ENCODE results near the gene CGB8. TPM values are rescaled to one million over a fixed set of nuclear protein-coding genes. Genes with fewer than 3 reads are reported as not detected.
A peak's percentile ranks its signal among the peaks of the same experiment; 100 is the strongest.
"Not testable (repeated sequence)": the region's sequence is repeated elsewhere in the genome, so short reads cannot be mapped to it uniquely, and the experiment has no call there.

Gene CGB8
- not detected for total RNA-seq
- total RNA-seq: 0 reads per million in 2 donors

DNA sequence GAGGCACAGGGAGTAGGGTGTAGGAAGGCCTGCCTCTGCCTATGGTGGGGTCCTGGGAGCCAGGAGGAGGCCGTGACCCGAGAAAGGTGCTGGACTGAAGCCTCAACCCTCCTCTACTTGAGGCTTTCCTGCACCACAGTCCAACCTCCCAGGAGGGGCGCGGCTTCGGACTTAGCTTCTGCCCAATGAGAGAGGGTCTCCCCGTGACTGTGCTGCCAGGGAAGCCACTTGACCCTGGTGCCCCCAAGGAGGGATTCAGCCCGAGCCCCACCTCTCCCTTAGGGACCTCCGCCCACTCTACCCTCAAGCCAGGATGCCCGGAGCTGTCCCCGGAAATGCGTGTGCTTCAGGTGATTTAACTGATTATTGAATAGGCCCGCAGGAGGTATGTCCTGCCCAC is at the start of gene CGB8:
CGB8 (minus strand) TSS at position 101 of the 400 bp plus-strand sequence. CDS start 372 bp downstream, outside the sequence.
- not testable (repeated sequence) for H3K36me3 Mint-ChIP-seq (ENCODE audit: low read depth); DNase-seq; H3K27ac Mint-ChIP-seq; H3K4me3 Mint-ChIP-seq; ATAC-seq; H3K4me1 Mint-ChIP-seq; H3K27me3 Mint-ChIP-seq; H3K9me3 ChIP-seq (ENCODE audit: control insufficient read depth, low read length, poor library complexity, severe bottlenecking)

DNA sequence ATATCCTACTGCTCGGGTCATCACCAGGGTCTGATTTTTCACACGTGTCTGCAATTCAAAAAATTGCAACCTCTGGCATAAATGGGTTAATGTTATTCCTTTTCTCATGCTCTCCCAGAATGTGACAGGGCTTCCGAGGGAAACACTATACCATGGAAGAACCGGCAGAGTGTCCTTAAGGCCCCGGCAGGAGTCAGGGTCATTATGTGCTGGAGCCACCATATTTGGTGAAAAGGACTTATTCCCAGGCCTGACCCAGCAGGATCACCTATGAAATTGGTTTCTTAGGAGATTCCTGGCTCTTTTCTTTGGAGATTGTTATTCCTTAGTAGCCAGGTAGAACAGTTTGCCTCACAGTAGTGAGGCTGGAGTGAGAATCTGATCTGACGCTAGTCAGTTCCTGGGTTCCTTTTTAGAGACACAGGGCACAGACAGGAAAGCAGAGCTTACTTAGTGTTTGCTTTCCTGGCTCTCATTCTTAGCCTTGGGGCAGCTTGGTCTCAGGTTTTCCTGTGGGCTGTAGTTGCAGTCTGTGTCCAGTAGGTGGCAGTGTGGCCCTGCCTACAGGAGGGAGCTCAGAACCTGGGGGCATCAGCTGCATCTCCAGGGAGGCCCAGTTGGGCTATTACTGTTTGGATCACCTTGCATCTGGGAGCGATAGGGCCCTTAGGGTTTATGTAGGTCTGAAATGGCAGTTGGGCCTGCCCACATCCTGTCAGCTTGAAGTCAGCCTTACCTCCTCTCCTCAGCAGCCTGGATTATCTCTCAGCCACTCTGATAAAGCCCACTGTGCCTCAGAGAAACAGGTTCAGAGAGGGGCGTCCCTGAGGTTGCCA is 48.8 kb upstream of the CGB8 start:
- H3K27ac Mint-ChIP-seq: no peak overlapping the region
- DNase-seq (peak; percentile 48 to 71 (median 58)), ATAC-seq (peak; percentile 92)
- H3K4me3 Mint-ChIP-seq: no peak overlapping the region
- H3K36me3 Mint-ChIP-seq (ENCODE audit: low read depth): peaks cover 6% of the 10 kb centered on the region
- H3K27me3 Mint-ChIP-seq: no peaks in the 10 kb centered on the region
- H3K4me1 Mint-ChIP-seq: peaks cover 16% of the 10 kb centered on the region
- no peaks in the 10 kb centered on the region for H3K9me3 ChIP-seq (ENCODE audit: control insufficient read depth, low read length, poor library complexity, severe bottlenecking)

DNA sequence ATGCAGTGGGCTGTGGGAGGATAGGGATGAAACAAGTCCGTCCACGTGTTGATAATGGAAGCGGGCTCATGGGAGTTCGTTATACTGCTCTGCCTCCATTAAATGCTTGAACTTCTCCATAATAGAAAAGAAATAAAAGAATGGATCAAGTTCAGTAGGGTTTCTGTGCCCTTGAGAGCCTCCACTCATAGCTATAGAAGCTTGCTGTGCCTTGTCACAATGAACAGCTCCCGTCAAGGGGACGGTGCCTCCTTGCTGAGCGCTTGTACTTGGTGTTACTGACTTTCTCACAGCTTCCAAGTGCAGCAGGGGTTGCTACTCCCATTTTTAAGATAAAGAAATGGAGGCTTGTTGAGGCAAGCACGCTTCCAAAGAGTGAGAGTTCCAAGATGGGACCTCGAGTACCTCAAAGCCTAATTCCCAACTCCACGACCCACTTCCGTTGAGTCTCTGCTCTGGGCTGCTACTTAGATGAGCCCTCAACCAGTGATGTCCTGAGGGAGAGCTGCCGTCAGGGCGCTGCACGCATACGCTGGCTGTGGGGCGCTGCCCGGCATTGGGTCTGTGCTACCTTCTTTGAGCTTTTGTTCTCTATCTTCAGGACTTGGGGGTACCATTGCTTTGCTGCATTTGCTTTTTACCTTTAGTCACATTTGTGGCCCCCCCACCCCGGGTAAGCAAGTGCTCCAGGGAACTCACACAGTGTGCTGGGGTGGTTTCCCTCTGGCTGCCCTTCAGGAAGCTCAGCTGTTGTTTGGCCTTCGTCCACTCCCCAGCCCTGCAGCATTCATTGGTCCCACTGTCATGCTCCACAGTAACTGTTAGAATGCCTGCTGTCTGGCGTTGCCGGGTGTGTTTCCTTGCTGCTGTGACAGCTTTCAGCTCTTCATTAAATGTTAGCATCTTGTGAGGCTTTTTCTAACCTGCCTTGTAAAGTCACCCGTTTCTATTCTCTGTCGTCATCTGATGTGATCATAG is 45.9 kb upstream of the CGB8 start:
- ATAC-seq (no peak), DNase-seq (no peak)
- H3K9me3 ChIP-seq (ENCODE audit: control insufficient read depth, low read length, poor library complexity, severe bottlenecking): no peaks in the 10 kb centered on the region
- Mint-ChIP-seq H3K4me3 (no peak overlapping the region), H3K4me1 (peaks cover 18% of the 10 kb centered on the region), H3K36me3 (ENCODE audit: low read depth) (peaks cover 2% of the 10 kb centered on the region), H3K27me3 (no peaks in the 10 kb centered on the region), H3K27ac (no peak overlapping the region)

DNA sequence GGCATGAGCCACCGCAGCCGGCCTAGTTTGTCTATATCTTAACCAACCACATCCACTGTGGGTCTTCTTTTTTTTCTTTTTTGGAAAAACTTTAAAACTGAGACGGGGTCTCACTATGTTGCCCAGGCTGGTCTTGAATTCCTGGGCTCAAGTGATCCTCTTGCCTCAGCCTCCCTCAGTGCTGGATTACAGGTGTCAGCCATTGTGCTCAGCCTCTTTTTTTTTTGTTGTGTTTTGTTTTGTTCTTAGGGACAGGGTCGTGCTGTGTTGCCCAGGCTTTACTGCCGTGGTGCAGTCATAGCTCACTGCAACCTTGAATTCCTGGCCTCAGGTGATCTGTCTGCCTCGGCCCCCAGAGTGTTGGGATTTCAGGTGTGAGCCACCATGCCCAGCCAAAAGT is 43.8 kb upstream of the CGB8 start:
- no peaks in the 10 kb centered on the region for H3K9me3 ChIP-seq (ENCODE audit: control insufficient read depth, low read length, poor library complexity, severe bottlenecking)
- Mint-ChIP-seq H3K27ac (no peak overlapping the region), H3K4me3 (no peak overlapping the region), H3K4me1 (peaks cover 23% of the 10 kb centered on the region), H3K27me3 (no peaks in the 10 kb centered on the region), H3K36me3 (ENCODE audit: low read depth) (peaks cover 2% of the 10 kb centered on the region)
- DNase-seq (no peak), ATAC-seq (no peak)

DNA sequence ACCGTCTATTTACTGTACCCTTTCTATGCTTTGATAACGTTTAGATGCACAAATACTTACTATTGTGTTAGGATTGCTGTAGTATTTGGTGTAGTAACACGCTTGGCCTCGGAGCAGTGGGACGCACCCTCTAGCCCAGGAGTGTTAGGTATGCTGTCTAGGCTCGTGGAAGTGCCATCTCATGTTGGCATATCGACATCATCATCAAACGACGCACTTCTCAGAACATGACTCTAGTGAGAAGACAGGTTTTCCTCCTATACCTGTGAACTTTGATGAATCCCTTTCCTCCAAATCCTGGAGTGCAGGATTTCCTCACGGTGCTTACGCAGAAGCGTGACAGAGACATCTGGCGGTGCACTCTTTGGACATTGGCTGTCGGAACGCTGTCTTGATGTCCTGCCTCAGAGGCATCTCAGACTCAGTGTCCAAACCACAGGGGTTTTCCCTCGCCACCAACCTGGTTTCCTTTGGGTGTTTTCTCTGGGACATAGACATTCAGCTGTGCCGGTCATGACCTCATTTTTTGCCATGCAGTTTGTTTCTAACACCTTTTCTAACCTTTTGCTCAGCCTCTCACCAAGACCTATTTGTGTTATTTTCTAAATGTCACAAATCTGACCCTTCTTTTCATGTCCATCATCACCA is 42.6 kb upstream of the CGB8 start:
- peaks cover 6% of the 10 kb centered on the region for H3K36me3 Mint-ChIP-seq (ENCODE audit: low read depth)
- ATAC-seq (peak; percentile 57), DNase-seq (no peak)
- H3K4me1 Mint-ChIP-seq: peaks cover 30% of the 10 kb centered on the region
- no peaks in the 10 kb centered on the region for H3K27me3 Mint-ChIP-seq
- peak overlapping the region; percentile 39 for H3K27ac Mint-ChIP-seq
- H3K4me3 Mint-ChIP-seq: no peak overlapping the region
- no peaks in the 10 kb centered on the region for H3K9me3 ChIP-seq (ENCODE audit: control insufficient read depth, low read length, poor library complexity, severe bottlenecking)

- peaks cover 3% of the 10 kb centered on the region for H3K27me3 Mint-ChIP-seq
- peak overlapping the region; percentile 96 for H3K4me3 Mint-ChIP-seq
- H3K36me3 Mint-ChIP-seq (ENCODE audit: low read depth): peaks cover 9% of the 10 kb centered on the region
- no peak for DNase-seq
- no peak for ATAC-seq
- H3K27ac Mint-ChIP-seq: peak overlapping the region; percentile 97
- H3K4me1 Mint-ChIP-seq: peaks cover 33% of the 10 kb centered on the region
- H3K9me3 ChIP-seq (ENCODE audit: control insufficient read depth, low read length, poor library complexity, severe bottlenecking): no peaks in the 10 kb centered on the region
Measured at GRCh38 chr19:49086296-49086695, 37.4 kb upstream of the CGB8 start.

DNA sequence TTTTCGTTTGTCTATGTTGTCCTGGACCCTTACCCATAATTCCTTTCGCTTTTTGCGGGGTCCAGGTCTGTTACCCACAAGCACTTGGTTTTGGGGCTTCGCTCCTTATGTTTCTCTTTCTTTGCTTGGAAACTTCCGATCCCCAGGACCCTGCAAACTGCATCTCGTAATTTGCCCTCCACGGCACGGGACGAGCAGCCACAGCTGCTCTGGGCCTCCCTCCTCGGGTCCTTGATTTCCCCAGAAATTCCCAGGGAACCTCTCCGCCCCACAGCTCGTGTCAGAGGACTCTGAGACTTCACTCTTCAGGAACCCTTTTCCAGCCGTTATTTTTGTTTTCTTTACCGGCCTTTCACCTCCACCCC is 36.9 kb upstream of the CGB8 start:
- ATAC-seq (no peak), DNase-seq (no peak)
- H3K9me3 ChIP-seq (ENCODE audit: control insufficient read depth, low read length, poor library complexity, severe bottlenecking): no peaks in the 10 kb centered on the region
- Mint-ChIP-seq H3K36me3 (ENCODE audit: low read depth) (peaks cover 9% of the 10 kb centered on the region), H3K4me1 (peaks cover 32% of the 10 kb centered on the region), H3K27me3 (peaks cover 4% of the 10 kb centered on the region), H3K4me3 (peak overlapping the region; percentile 96), H3K27ac (peak overlapping the region; percentile 97)

- ATAC-seq (peak; percentile 93), DNase-seq (peak; percentile 98 to 99 (median 99))
- H3K4me1 Mint-ChIP-seq: peaks cover 33% of the 10 kb centered on the region
- peaks cover 4% of the 10 kb centered on the region for H3K27me3 Mint-ChIP-seq
- H3K9me3 ChIP-seq (ENCODE audit: control insufficient read depth, low read length, poor library complexity, severe bottlenecking): no peaks in the 10 kb centered on the region
- peaks cover 12% of the 10 kb centered on the region for H3K36me3 Mint-ChIP-seq (ENCODE audit: low read depth)
- H3K4me3 Mint-ChIP-seq: peak within 1 kb of the TSS; percentile 96
- peak within 1 kb of the TSS; percentile 97 for H3K27ac Mint-ChIP-seq
Measured at GRCh38 chr19:49085020-49085867, 36.3 kb upstream of the CGB8 start, which contains the start of gene SNRNP70. SNRNP70 (plus strand) TSS chr19:49085451; CDS start chr19:49086415, 964 bp downstream.

- Mint-ChIP-seq H3K4me1 (peaks cover 32% of the 10 kb centered on the region), H3K4me3 (peak overlapping the region; percentile 96), H3K27me3 (peaks cover 4% of the 10 kb centered on the region), H3K27ac (peak overlapping the region; percentile 97), H3K36me3 (ENCODE audit: low read depth) (peaks cover 12% of the 10 kb centered on the region)
- no peaks in the 10 kb centered on the region for H3K9me3 ChIP-seq (ENCODE audit: control insufficient read depth, low read length, poor library complexity, severe bottlenecking)
- DNase-seq (no peak), ATAC-seq (no peak)
Measured at GRCh38 chr19:49084206-49085019, 35.5 kb upstream of the CGB8 start.

- peaks cover 5% of the 10 kb centered on the region for H3K36me3 Mint-ChIP-seq (ENCODE audit: low read depth)
- peaks cover 16% of the 10 kb centered on the region for H3K4me1 Mint-ChIP-seq
- peak overlapping the region; percentile 47 for H3K27ac Mint-ChIP-seq
- no peak overlapping the region for H3K4me3 Mint-ChIP-seq
- no peak for DNase-seq
- ATAC-seq: no peak
- no peaks in the 10 kb centered on the region for H3K9me3 ChIP-seq (ENCODE audit: control insufficient read depth, low read length, poor library complexity, severe bottlenecking)
- H3K27me3 Mint-ChIP-seq: peaks cover 9% of the 10 kb centered on the region
Measured at GRCh38 chr19:49081273-49081672, 32.4 kb upstream of the CGB8 start.

- no peak overlapping the region for H3K27ac Mint-ChIP-seq
- H3K36me3 Mint-ChIP-seq (ENCODE audit: low read depth): peaks cover 4% of the 10 kb centered on the region
- H3K27me3 Mint-ChIP-seq: peaks cover 17% of the 10 kb centered on the region
- ATAC-seq (no peak), DNase-seq (no peak)
- H3K9me3 ChIP-seq (ENCODE audit: control insufficient read depth, low read length, poor library complexity, severe bottlenecking): no peaks in the 10 kb centered on the region
- peaks cover 14% of the 10 kb centered on the region for H3K4me1 Mint-ChIP-seq
- no peak overlapping the region for H3K4me3 Mint-ChIP-seq
Measured at GRCh38 chr19:49080392-49080791, 31.5 kb upstream of the CGB8 start.

Measured in T-helper 17 cell (primary cell).